Activated CD8-positive, alpha-beta memory T cell treated with anti-CD3 and anti-CD28 coated beads, Interleukin-2, amount 10 ng/mL, durations not matched to agents 7 days and 5 days (primary cell): Measurements from ENCODE around the gene SEMA3G. TPM values are rescaled to one million over a fixed set of nuclear protein-coding genes. Genes with fewer than 3 reads are reported as not detected.

Experiments used
- ATAC-seq: fragments of 150-1000 bp; cut with Tn5 transposase; one replicate; pipeline ENCODE4 v1.10.0; 2021; ENCODE audit warnings: moderate library complexity
- CTCF ChIA-PET: fragments of 350-600 bp; sonication (Branson Sonifier 250); formaldehyde crosslinking; loops from one replicate; lab custom pipeline; 2021; ENCODE audit warnings: antibody characterized with exemption; lab: Charles Lee
- DNase-seq: peaks from one replicate; pipeline ENCODE4 v3.0.0-alpha.2; 2020
- H3K27ac Mint-ChIP-seq: one replicate; pipeline ENCODE4 v1.8.0; 2021; ENCODE audit warnings: mild to moderate bottlenecking, mixed read lengths
- H3K27me3 Mint-ChIP-seq: one replicate; pipeline ENCODE4 v1.8.0; 2021; ENCODE audit warnings: mixed read lengths
- H3K36me3 Mint-ChIP-seq: one replicate; pipeline ENCODE4 v1.8.0; 2021; ENCODE audit warnings: mild to moderate bottlenecking, mixed read lengths
- H3K4me1 Mint-ChIP-seq: one replicate; pipeline ENCODE4 v1.8.0; 2021; ENCODE audit warnings: mixed read lengths
- H3K4me3 Mint-ChIP-seq: one replicate; pipeline ENCODE4 v1.8.0; 2021; ENCODE audit warnings: mild to moderate bottlenecking, moderate library complexity, mixed read lengths
- H3K9me3 Mint-ChIP-seq: one replicate; pipeline ENCODE4 v1.8.0; 2022; ENCODE audit warnings: low read depth, mixed read lengths
- total RNA-seq, 2 experiments: library from RNA; stranded (reverse); gene quantifications; one replicate each; pipeline ENCODE4 v1.2.3, GENCODE V29; 2021

Gene SEMA3G
- total RNA-seq = under 1 TPM; 0.28 to 0.38 TPM

DNA sequence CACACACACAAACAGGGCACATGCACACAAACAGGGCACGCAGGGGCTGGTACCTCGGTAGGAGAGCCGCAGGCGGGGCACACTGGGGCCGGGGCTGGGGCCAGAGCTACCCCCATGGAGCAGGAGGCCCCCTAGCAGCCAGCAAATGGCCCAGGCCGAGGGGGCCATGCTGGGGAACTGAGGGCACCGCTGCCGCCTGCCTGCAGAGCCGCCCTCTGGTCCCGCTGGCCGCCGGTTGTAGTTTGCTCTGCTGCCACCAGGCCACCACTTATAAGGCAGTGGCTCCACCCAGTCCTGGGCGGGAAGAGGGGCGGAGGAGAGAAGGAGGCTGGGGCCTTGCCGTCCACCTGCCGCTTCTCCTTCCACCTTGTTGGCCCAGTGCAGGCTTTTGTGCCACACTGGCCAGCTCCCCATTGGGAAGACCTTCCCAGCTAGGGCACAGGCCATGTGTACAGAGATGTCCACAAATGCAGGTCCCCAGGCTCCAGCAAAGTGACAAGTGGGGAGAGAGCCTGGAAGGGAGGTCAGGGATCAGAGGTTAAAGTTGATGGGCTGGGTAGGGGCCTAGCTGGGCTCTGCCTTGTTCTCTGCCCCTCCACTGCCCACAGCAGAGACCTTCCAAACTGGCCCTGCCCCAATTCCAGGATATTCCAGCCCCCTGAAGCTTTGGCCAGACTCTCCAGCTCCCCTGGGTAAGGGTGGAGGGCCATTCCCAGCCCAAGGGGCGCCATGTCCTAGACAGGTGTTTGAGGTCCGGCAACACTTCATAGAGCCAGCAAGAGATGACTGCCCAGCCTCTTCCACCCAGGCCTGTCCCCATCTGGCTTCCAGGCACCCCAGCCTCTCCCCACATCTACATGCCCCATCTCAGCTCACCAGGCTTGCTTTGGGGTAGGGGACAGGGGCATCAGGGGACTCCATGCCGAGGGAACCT is at the start of gene SEMA3G:
Gene SEMA3G (minus strand): TSS at position 244 of the 934 bp plus-strand sequence. CDS start 76 bp downstream, at position 168.
- Mint-ChIP-seq H3K36me3 (no peaks in the 10 kb centered on the region), H3K9me3 (no peaks in the 10 kb centered on the region), H3K4me1 (peaks cover 12% of the 10 kb centered on the region), H3K27ac (no peak within 1 kb of the TSS), H3K27me3 (no peaks in the 10 kb centered on the region), H3K4me3 (no peak within 1 kb of the TSS)
- peak; percentile 89 for DNase-seq
- CTCF ChIA-PET = interaction anchor here (0.7 to 9.5 kb wide), 9 partner anchors 9 to 393 kb away, joined by 3 to 105 read pairs (median 11); partner anchors contain the start of gene TNNC1
- peak; percentile 97 for ATAC-seq

DNA sequence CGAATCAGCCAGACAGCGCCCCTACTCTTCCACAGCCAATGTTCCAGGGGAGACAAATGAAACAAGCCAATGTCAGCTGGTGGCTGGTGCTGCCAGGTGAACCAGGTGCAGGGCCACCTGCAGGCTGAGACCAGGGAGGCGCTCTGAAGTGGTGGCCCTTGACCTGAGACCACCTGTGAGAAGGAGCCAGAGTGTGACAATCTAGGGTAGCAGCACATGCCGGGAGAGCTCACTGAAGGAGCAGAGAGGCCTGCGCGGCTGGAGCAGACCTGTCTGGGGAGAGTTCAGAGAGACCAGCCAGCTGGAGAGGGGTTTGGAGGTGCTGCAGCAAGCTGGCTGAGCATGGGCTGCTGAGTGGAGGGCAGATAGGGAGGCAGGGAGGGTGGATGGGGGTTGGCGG is 49.5 kb upstream of the SEMA3G start:
- DNase-seq = no peak
- H3K4me1 Mint-ChIP-seq = peaks cover 2% of the 10 kb centered on the region
- no peak overlapping the region for H3K27ac Mint-ChIP-seq
- CTCF ChIA-PET = no interaction called here
- peaks cover 4% of the 10 kb centered on the region for H3K36me3 Mint-ChIP-seq
- no peaks in the 10 kb centered on the region for H3K27me3 Mint-ChIP-seq
- H3K4me3 Mint-ChIP-seq = no peak overlapping the region
- ATAC-seq = no peak
- H3K9me3 Mint-ChIP-seq = no peaks in the 10 kb centered on the region

DNA sequence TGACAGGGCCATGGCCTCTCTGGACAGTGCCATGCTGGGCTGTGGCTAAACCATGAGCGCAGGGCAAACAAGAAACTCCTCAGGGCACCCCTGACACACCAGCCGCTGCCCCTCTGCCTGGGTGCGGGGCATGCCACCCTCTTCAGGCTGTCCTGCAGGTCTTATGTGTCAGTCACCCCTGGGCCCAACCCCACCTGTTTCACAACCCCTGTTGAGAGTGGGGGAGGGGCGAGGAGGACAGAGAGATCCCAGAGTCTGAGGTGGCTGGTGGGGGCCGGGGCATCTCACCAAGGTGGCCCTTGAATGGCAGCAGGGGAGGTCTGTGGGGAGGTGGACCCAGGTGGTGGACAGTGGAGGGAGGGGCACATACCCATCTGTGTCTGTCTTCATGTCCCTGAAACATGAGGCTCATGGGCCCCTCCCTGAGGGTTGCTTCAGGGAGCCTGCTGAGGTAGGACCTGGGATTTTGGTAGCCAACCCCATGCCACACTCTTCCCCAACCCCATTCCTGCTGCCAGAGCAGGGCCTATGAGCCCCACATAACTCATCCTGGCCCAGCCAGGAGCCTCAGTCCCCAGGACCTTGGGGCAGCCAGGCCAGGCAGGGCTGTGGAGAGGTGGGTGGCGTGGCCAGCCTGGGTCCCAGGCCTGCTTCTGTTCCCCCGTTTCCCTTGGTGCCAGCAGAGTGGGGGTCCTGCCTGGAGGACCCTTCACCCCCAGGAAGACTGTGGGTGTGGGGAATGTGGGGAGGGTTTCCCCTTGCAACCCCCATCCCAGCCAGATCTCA is 48.5 kb upstream of the SEMA3G start:
- no peak overlapping the region for H3K4me3 Mint-ChIP-seq
- no peaks in the 10 kb centered on the region for H3K9me3 Mint-ChIP-seq
- CTCF ChIA-PET = no interaction called here
- no peaks in the 10 kb centered on the region for H3K27me3 Mint-ChIP-seq
- DNase-seq = no peak
- H3K27ac Mint-ChIP-seq = no peak overlapping the region
- H3K4me1 Mint-ChIP-seq = peaks cover 2% of the 10 kb centered on the region
- no peak for ATAC-seq
- H3K36me3 Mint-ChIP-seq = peaks cover 4% of the 10 kb centered on the region

DNA sequence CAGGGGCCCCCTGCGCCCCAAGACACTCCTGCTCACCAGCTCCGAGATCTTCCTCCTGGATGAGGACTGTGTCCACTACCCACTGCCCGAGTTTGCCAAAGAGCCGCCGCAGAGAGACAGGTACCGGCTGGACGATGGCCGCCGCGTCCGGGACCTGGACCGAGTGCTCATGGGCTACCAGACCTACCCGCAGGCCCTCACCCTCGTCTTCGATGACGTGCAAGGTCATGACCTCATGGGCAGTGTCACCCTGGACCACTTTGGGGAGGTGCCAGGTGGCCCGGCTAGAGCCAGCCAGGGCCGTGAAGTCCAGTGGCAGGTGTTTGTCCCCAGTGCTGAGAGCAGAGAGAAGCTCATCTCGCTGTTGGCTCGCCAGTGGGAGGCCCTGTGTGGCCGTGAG is 47.2 kb upstream of the SEMA3G start:
- Mint-ChIP-seq H3K27ac (no peak overlapping the region), H3K36me3 (peaks cover 12% of the 10 kb centered on the region), H3K4me1 (no peaks in the 10 kb centered on the region), H3K27me3 (no peaks in the 10 kb centered on the region), H3K4me3 (no peak overlapping the region), H3K9me3 (no peaks in the 10 kb centered on the region)
- CTCF ChIA-PET = no interaction called here
- DNase-seq (no peak), ATAC-seq (no peak)

DNA sequence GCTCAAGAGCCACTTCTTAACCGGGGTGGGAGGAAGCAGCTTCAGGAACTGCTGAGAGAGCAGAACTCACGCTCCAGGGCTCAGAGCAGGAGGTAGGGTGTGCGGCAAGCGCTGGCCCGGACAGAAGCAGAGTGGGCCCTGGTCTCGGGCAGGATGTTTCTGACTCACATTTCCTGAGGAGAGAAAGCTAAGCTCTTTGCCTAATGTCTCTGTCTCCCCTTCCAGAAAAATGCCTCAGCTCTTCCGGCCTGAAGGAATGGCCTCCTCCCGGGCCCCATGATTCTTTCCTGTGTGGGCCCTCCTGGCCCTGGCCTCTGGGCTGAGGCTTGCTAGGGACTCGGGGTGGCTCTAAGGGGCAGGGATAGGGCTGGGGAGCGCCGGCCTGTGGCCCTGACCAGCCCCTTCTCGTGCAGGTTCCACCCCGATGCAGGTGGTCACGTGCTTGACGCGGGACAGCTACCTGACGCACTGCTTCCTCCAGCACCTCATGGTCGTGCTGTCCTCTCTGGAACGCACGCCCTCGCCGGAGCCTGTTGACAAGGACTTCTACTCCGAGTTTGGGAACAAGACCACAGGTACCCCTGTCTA is 46.1 kb upstream of the SEMA3G start:
- DNase-seq = no peak
- CTCF ChIA-PET = no interaction called here
- Mint-ChIP-seq H3K27me3 (no peaks in the 10 kb centered on the region), H3K4me1 (no peaks in the 10 kb centered on the region), H3K9me3 (no peaks in the 10 kb centered on the region), H3K27ac (no peak overlapping the region), H3K36me3 (peaks cover 12% of the 10 kb centered on the region), H3K4me3 (no peak overlapping the region)
- no peak for ATAC-seq

DNA sequence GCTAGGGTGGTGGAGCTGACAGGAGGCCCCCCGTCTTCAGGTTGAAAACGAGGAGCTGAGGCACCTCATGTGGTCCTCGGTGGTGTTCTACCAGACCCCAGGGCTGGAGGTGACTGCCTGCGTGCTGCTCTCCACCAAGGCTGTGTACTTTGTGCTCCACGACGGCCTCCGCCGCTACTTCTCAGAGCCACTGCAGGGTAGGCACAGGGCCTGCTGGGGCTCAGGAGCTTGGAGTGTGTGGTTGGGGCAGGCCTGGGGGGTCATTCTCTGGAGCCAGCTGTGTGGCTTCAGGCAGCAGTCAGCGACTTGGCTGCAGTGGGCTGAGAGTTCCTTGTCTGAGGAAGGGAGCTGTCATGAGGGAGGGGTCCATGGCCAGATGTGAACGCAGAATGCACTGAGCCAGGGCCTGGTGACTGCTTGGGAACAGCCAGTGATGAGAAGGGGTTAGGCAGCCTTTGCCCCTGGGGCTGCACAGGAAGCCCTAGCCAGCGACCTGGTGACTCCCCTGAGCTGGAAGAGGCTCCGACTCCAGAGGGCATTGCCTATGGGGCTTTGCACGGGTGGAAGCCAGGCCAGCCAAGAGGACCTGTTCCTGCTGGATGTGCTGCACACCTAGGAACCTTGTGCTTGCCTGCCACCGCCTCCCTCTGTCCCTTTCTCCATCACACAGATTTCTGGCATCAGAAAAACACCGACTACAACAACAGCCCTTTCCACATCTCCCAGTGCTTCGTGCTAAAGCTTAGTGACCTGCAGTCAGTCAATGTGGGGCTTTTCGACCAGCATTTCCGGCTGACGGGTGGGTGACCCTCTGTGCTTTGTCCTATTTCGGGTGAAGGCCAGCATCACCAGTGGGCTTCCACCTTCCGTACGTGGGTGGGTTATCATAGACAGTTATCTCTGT is 45.4 kb upstream of the SEMA3G start:
- Mint-ChIP-seq H3K36me3 (peaks cover 12% of the 10 kb centered on the region), H3K27me3 (no peaks in the 10 kb centered on the region)

DNA sequence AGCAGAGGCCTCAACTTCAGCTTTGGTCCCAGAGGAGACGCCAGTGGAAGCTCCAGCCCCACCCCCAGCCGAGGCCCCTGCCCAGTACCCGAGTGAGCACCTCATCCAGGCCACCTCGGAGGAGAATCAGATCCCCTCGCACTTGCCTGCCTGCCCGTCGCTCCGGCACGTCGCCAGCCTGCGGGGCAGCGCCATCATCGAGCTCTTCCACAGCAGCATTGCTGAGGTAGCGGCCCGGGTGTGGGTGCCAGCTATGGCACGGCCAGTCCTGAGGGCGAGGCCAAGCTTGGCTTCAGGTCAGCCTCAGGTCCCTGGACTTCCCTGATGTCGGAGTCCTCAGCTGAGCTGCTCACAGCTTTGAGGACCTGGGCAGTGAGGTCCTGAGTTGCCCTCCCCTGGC is 44.5 kb upstream of the SEMA3G start:
- Mint-ChIP-seq H3K27ac (no peak overlapping the region), H3K4me1 (no peaks in the 10 kb centered on the region), H3K27me3 (no peaks in the 10 kb centered on the region), H3K4me3 (no peak overlapping the region), H3K36me3 (peaks cover 12% of the 10 kb centered on the region), H3K9me3 (no peaks in the 10 kb centered on the region)
- DNase-seq (no peak), ATAC-seq (no peak)
- CTCF ChIA-PET = no interaction called here

More for the DNA sequence above, 45.4 kb upstream of the SEMA3G start:
- Mint-ChIP-seq H3K4me3 (no peak overlapping the region), H3K9me3 (no peaks in the 10 kb centered on the region), H3K4me1 (no peaks in the 10 kb centered on the region), H3K27ac (no peak overlapping the region)
- ATAC-seq = no peak
- CTCF ChIA-PET = no interaction called here
- no peak for DNase-seq

DNA sequence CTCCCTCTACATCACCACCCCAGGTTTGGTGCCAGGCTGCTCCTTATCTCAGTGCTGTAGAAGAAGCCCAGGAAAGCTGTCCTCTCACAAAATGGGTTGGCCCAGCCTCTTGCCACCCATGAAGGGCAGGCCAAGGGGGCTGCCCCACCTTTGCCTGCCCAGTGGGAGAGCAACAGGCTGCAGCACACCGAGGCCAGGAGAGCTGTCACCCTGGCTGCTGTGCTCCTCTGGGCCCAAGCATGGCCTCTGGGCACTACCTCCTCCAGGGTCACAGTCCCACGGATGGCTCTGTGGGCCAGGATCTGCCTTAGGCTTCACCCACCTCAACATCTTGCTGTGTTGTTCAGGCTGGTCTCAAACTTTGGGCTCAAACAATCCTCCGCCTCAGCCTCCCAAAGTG is 43.8 kb upstream of the SEMA3G start:
- CTCF ChIA-PET = no interaction called here
- Mint-ChIP-seq H3K27ac (no peak overlapping the region), H3K36me3 (peaks cover 12% of the 10 kb centered on the region), H3K27me3 (no peaks in the 10 kb centered on the region), H3K4me3 (no peak overlapping the region), H3K9me3 (no peaks in the 10 kb centered on the region), H3K4me1 (no peaks in the 10 kb centered on the region)
- DNase-seq (no peak), ATAC-seq (no peak)

DNA sequence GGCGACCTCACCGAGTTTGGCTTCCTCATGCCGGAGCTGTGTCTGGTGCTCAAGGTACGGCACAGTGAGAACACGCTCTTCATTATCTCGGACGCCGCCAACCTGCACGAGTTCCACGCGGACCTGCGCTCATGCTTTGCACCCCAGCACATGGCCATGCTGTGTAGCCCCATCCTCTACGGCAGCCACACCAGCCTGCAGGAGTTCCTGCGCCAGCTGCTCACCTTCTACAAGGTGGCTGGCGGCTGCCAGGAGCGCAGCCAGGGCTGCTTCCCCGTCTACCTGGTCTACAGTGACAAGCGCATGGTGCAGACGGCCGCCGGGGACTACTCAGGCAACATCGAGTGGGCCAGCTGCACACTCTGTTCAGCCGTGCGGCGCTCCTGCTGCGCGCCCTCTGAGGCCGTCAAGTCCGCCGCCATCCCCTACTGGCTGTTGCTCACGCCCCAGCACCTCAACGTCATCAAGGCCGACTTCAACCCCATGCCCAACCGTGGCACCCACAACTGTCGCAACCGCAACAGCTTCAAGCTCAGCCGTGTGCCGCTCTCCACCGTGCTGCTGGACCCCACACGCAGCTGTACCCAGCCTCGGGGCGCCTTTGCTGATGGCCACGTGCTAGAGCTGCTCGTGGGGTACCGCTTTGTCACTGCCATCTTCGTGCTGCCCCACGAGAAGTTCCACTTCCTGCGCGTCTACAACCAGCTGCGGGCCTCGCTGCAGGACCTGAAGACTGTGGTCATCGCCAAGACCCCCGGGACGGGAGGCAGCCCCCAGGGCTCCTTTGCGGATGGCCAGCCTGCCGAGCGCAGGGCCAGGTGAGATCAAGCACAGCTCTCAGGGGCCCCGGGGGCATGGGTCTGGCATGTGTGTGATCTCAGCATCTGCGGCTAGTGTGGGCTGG is 43.1 kb upstream of the SEMA3G start:
- no peaks in the 10 kb centered on the region for H3K9me3 Mint-ChIP-seq
- H3K27me3 Mint-ChIP-seq = no peaks in the 10 kb centered on the region
- no peak overlapping the region for H3K4me3 Mint-ChIP-seq
- no peaks in the 10 kb centered on the region for H3K4me1 Mint-ChIP-seq
- H3K36me3 Mint-ChIP-seq = peaks cover 12% of the 10 kb centered on the region
- no peak overlapping the region for H3K27ac Mint-ChIP-seq
- ATAC-seq (no peak), DNase-seq (no peak)
- CTCF ChIA-PET = no interaction called here

DNA sequence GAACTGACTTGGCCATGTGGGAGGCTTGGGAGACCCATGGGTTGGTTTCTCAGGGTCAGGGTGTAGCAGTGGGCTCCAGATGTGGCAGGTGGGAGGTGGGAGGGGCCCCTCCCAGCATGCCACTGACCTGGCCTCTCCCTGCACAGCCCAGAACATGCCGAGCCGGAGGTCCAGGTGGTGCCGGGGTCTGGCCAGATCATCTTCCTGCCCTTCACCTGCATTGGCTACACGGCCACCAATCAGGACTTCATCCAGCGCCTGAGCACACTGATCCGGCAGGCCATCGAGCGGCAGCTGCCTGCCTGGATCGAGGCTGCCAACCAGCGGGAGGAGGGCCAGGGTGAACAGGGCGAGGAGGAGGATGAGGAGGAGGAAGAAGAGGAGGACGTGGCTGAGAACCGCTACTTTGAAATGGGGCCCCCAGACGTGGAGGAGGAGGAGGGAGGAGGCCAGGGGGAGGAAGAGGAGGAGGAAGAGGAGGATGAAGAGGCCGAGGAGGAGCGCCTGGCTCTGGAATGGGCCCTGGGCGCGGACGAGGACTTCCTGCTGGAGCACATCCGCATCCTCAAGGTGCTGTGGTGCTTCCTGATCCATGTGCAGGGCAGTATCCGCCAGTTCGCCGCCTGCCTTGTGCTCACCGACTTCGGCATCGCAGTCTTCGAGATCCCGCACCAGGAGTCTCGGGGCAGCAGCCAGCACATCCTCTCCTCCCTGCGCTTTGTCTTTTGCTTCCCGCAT is 42.3 kb upstream of the SEMA3G start:
- CTCF ChIA-PET = no interaction called here
- no peak overlapping the region for H3K4me3 Mint-ChIP-seq
- DNase-seq (no peak), ATAC-seq (no peak)
- no peaks in the 10 kb centered on the region for H3K9me3 Mint-ChIP-seq
- no peaks in the 10 kb centered on the region for H3K27me3 Mint-ChIP-seq
- H3K4me1 Mint-ChIP-seq = no peaks in the 10 kb centered on the region
- H3K36me3 Mint-ChIP-seq = peaks cover 8% of the 10 kb centered on the region
- no peak overlapping the region for H3K27ac Mint-ChIP-seq

DNA sequence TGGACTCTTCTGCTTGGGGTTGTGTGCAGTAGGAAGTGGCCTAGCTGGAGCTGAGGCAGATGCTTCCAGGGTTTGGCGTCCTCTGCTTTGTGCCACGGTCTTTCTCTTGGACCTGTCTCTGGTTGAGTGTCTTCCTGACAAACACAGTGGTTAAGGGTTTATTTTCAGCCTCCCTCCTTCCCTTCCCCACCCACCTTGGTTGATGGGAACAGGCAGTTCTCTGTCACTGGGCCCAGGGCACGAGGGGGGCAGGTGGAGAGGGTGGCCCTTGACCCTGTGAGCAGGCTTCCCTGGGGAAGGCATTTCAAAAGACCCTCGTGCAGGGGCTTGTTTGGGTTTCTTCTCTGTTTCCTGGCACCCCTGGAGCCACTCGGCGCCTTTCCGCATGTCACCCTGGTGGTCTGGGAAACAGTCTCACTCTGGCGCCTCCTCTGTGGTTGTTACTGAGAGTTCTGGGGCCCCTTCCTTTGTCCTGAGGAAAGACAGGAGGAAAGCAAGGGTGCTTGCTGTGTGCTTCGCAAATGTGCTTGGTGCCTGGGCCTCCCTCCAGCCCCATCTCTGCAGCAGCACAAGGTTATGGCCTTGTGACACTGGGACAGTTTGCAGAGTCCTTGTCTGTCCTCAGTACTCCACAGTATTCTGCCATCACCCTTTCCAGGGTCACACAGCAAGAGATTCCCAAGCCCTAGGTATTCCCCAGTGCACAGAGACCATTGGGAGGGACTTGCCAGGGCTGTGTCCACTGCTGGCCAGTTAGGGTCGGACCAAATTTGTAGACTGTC is 40.0 kb upstream of the SEMA3G start:
- no peak overlapping the region for H3K27ac Mint-ChIP-seq
- H3K36me3 Mint-ChIP-seq = peaks cover 15% of the 10 kb centered on the region
- DNase-seq (no peak), ATAC-seq (no peak)
- CTCF ChIA-PET = no interaction called here
- H3K9me3 Mint-ChIP-seq = no peaks in the 10 kb centered on the region
- no peaks in the 10 kb centered on the region for H3K27me3 Mint-ChIP-seq
- no peak overlapping the region for H3K4me3 Mint-ChIP-seq
- H3K4me1 Mint-ChIP-seq = no peaks in the 10 kb centered on the region
